HG03439 (cell line): ENCODE measurements around the gene PARP2.
"Not testable (repeated sequence)": the region's sequence is repeated elsewhere in the genome, so short reads cannot be mapped to it uniquely, and the experiment has no call there.

Experiments
- ATAC-seq: cut with Tn5 transposase; IDR thresholded peaks from one replicate; pipeline ENCODE4 v1.9.1; 2021; ENCODE audit warnings: mild to moderate bottlenecking, moderate library complexity; ENCODE audit not compliant: unreplicated experiment

The PARP2 gene, protein sequence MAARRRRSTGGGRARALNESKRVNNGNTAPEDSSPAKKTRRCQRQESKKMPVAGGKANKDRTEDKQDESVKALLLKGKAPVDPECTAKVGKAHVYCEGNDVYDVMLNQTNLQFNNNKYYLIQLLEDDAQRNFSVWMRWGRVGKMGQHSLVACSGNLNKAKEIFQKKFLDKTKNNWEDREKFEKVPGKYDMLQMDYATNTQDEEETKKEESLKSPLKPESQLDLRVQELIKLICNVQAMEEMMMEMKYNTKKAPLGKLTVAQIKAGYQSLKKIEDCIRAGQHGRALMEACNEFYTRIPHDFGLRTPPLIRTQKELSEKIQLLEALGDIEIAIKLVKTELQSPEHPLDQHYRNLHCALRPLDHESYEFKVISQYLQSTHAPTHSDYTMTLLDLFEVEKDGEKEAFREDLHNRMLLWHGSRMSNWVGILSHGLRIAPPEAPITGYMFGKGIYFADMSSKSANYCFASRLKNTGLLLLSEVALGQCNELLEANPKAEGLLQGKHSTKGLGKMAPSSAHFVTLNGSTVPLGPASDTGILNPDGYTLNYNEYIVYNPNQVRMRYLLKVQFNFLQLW

DNA sequence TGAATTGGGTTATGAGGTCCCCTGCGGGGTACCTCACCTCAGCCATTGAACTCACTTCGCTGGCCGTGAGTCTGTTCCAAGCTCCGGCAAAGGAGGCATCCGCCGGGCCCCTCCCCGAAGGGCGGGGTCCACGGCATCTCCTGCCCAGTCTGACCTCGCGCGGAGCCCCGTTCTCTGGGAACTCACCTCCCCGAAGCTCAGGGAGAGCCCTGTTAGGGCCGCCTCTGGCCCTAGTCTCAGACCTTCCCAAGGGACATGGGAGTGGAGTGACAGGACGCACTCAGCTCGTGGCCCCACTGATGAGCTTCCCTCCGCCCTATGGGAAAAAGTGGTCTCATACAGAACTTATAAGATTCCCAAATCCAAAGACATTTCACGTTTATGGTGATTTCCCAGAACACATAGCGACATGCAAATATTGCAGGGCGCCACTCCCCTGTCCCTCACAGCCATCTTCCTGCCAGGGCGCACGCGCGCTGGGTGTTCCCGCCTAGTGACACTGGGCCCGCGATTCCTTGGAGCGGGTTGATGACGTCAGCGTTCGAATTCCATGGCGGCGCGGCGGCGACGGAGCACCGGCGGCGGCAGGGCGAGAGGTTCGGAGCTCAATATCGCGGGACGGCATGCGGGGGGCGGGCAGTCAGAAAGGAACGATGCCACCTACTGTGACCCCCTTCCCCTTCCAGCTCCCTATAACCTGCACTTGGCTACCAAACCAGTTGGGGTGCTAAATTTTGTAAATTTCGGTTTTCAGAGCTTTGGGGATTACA lies at the start of gene PARP2:
Gene PARP2 (plus strand): TSS at position 544 of the 770 bp plus-strand sequence. CDS start 7 bp downstream, at position 551.
- ATAC-seq: peak; percentile 91

DNA sequence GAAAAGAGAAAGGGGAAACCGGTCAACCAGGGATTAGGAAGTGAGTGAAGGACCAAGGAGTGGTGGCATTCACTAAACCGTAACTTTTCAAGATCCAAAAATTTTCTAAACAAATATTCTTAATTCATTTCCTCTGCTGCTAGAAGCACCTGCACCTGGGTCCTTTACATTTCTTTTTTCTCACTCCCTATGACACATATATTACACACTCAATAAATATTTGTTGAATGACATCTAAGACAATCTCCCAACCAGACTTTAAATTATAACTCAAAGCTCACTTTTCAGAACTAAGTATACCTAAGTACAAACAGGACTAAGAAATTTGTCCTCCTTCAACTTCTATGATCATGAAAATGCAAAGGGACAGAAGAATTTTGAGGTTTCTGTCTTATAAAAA lies 48.8 kb upstream of the PARP2 start:
- ATAC-seq: no peak

DNA sequence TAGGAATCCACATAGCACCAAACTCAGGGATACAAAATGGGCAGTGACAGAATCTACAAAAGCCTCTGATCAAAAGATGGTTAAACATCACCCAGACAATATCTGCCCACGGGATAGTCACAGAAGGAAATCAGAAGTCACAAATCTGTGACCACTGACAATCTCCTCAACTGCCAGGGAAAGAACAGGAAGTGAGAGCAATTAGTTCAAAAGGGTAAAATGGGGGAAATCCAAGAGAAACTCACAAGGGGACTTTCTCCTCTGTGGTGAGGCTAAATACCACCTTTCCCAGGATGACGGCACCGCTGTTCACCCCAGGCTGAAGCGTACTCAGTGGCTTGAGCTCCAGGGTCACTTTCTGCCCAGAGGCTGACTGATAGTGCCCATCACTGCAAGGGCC lies 48.4 kb upstream of the PARP2 start:
- peak; percentile 67 for ATAC-seq

DNA sequence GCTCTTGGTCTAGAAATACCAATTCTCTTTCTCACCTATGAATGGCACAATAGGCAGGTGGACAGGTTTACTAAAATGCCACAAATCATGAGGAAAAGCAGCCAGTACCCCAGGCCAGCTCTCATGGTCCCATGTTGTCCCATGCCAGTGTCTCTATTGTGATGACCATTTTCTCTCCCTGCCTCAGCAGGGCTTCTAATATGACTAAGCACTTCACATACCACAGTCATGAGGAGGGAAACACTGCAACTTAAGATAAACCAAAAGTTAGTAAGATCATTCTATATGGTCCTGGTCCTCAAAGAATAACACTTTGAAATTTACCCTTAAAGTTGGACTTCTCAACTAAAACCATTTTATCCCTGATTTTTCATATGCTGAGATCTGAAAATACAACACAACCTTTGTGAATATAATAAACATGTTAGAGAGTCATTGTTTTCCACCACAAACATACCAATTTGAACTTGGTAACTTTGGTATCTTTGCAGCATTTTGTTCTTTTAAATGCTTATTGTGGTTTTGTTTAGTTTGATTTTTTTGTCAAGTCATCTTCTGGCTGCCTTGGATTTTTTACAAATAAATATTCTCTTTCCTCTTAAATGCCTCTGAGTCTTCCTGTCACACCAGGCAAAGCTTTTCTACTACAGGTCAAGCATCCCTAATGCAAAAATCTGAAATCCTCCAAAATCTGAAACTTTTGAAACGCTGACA lies 41.2 kb upstream of the PARP2 start:
- no peak for ATAC-seq

- peak; percentile 97 for ATAC-seq
Measured at GRCh38 chr14:20305265-20306078, 38.0 kb upstream of the PARP2 start, which contains the start of gene TTC5. TTC5 (minus strand) TSS chr14:20305951; CDS start chr14:20305937, 14 bp downstream.

DNA sequence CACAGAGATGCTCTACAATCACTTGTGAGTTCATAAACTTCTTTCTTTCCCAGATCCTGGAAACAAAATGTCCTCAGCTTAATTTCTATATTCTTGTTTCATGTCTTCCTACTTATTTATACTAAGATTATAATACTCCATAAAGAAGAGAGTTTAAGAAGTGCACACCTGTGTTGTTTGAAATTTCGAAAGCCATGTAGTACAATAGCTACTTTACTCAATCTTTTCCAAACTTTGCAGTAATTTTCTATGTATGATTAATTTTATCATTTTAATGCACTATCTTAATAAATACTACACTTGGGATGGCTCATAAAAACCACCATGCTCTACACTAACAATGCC lies 37.4 kb upstream of the PARP2 start:
- ATAC-seq: no peak

DNA sequence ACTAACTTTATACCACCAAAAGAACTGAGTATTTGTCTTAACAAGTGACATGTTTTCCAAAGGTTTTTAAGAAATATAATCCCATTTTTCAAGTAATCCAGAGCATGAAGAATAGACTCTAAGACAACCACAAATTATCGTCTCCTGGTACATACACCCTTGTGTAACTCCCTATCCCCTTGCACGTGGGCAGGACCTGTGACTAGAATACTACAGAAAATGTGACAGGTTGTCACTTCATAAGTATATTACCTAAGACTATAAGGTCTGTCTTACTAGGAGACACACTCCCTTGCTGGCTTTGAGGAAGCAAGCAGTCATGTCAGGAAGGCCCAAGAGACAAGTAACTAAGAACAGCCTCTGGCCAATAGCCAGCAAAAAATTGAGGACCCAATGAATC lies 29.4 kb upstream of the PARP2 start:
- ATAC-seq: no peak

- no peak for ATAC-seq
Measured at GRCh38 chr14:20317720-20318119, 25.7 kb upstream of the PARP2 start.

DNA sequence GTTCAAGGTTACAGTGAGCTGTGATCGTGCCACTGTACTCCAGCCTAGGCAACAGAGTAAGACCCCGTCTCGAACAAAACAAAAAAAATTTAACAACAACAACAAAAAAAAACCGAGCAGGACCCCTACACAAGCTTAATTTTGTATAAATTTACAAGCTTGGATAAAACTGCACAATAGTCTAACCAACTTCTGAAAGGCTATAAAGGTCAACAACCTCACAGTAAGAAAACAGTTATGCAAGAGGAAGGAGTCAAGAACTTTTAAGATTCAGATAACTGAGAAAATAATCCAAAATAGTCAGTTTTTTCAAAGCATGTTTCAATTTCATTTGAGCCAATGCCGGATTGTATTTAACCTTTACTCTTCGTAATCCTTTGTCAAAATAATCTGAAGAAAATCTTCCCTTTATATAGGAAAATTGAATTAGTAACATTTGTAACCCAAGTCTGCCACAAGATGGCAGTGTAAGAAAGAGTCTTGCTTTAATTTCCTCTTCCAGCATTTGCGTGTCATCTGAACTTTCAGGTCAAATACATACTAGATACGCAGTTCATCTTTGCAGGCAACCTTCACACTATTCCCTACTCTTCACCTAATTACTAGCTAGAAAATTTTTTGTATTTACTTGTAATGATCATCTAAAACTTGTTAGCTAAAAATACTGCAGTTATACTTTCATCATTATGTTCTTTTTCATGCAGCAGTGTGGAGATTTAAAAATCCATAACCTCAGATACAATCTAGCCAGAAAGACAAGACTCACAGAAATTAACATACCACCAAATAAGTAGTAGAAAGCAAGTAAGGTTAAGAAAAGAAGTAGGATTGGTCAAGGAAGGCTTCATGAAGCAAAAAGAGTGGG lies 16.2 kb upstream of the PARP2 start:
- ATAC-seq: peak; percentile 57

- no peak for ATAC-seq
Measured at GRCh38 chr14:20328705-20329104, 14.7 kb upstream of the PARP2 start.

- ATAC-seq: no peak
Measured at GRCh38 chr14:20329355-20329754, 14.1 kb upstream of the PARP2 start.

DNA sequence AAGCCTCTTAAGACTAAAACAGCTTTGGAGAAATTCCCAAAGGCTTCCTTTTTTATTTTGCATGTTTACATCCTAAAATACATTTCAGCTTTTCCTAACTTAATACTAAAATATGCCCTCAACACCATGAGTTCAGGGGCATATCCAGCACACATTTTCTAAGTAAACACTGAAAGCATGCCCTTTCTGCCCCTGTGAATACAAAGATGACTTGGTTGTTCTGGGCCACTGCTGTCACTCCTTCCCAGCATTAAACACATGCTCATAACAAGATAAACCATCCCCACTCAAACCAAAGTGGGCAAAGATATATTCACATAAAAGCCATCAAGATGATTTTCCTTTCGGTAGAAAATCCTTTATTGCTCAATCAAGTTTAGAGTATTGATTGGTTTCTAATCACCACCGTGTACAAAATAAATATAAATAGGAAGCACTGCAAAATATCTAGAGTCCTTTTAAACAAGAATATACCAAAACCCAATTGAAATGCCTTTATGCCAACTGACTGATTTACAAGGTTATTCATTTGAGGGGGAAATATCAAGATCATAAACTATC lies 12.3 kb upstream of the PARP2 start:
- ATAC-seq: no peak

- ATAC-seq: no peak
Measured at GRCh38 chr14:20332431-20332787, 11.0 kb upstream of the PARP2 start.

DNA sequence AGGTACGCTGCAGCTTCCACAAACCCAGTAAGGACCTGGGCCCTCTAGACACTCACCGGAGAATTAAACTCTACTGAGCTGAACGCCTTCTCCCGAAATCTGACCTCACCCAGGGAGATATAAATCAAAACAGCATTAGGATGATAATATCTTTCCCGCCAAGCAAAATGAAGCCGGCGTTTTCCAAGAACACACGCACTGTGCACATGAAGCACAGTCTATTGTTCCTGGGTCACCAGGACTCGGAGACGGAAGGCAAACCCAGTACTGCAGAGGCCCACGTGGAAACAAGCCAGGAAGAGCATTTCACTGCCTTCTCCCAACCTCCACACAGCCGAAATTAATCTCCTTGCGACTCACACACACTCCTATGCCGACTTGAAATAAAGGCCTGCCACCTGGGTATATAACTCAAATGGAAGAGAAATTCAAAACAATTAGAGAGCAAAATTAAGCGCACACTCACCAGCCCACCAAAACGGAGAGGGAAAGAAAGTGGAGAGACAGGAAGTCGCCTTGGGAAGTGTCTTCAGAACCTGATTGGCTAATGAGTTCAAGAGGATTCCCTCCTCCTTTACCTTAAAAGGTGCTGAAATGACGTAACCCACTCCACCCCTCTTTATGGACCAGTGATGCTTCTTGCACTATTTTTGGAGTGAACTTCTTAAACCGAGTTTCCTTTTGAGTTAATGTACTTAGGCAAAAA lies 10.5 kb upstream of the PARP2 start, which contains the start of gene CCNB1IP1:
Gene CCNB1IP1 (minus strand): TSS at position 492 of the 706 bp plus-strand sequence. CDS start 16,756 bp downstream, outside the sequence.
- peak; percentile 94 for ATAC-seq

DNA sequence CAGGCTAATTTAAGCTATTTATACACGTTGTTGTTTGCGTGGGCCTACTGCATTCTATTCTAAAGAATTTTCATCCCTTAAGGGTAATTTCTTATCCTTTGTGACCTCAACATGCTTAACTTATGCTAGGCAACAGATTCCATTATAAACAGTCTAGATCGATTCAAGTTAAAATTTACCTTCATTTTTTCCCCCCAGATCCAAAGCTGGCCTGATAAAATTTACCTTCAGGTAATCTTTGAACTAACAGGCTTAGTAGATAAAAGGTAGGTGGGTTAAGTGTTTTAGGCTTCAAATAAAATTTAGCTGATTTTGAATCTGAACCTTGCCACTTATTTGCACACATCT lies 10.0 kb upstream of the PARP2 start:
- no peak for ATAC-seq

DNA sequence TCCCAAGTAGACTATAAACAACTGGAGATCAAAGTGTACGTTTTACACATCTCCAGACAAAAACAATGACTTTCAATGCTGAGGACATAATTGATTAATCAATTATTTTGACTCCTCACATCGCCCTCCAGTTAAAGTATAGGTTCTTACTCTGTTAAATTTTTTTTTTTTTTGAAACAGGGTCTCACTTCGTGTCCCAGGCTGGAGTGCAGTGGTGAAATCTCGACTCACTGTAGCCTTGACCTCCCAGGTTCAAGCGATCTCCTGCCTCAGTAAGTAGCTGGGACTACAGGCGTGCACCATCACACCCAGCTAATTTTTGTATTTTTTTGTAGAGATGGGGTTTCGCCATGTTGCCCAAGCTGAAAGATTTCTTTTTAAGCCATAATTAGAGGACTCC lies 9.4 kb upstream of the PARP2 start:
- ATAC-seq: no peak

GRCh38 chr14:20341032-20341431 lies 2.4 kb upstream of the PARP2 start:
- not testable (repeated sequence) for ATAC-seq

GRCh38 chr14:20341646-20342045 lies 1.8 kb upstream of the PARP2 start:
- no peak for ATAC-seq

GRCh38 chr14:20343862-20344220 lies 406 bp downstream of the PARP2 start:
- ATAC-seq: no peak
